NCI-H1048 (cell line): ENCODE data around the gene INHA.

Source experiments
- DNase-seq: peaks from one replicate; lab custom pipeline; 2025; lab: John Stamatoyannopoulos, UW

INHA gene

GRCh38 chr2:219559156-219559915 is 12.8 kb upstream of the INHA start:
- DNase-seq, result no peak

GRCh38 chr2:219560037-219560892 is 11.8 kb upstream of the INHA start:
- no peak for DNase-seq

- no peak for DNase-seq
Measured at GRCh38 chr2:219560893-219561178, 11.3 kb upstream of the INHA start.

- DNase-seq, result no peak
Measured at GRCh38 chr2:219561179-219562048, 10.7 kb upstream of the INHA start.

- DNase-seq, result no peak
Measured at GRCh38 chr2:219562049-219563020, 9.8 kb upstream of the INHA start.

GRCh38 chr2:219563271-219563928 is 8.7 kb upstream of the INHA start:
- DNase-seq, result no peak

- no peak for DNase-seq
Measured at GRCh38 chr2:219565130-219566080, 6.7 kb upstream of the INHA start.

GRCh38 chr2:219566640-219567039 is 5.5 kb upstream of the INHA start:
- no peak for DNase-seq

- DNase-seq, result no peak
Measured at GRCh38 chr2:219567131-219567530, 5.0 kb upstream of the INHA start.

GRCh38 chr2:219567791-219568361 is 4.2 kb upstream of the INHA start:
- no peak for DNase-seq

GRCh38 chr2:219569041-219569440 is 3.1 kb upstream of the INHA start:
- DNase-seq, result no peak

- no peak for DNase-seq
Measured at GRCh38 chr2:219569635-219570034, 2.5 kb upstream of the INHA start.

- no peak for DNase-seq
Measured at GRCh38 chr2:219570194-219570923, 1.8 kb upstream of the INHA start.

- DNase-seq, result no peak
Measured at GRCh38 chr2:219570924-219571310, 1.2 kb upstream of the INHA start.

- peak; percentile 41 for DNase-seq
Measured at GRCh38 chr2:219571311-219572236, 536 bp upstream of the INHA start, which contains the start of gene OBSL1. OBSL1 (minus strand) TSS chr2:219571539; CDS start chr2:219571232, 307 bp downstream.

GRCh38 chr2:219573166-219573565 is 1.1 kb downstream of the INHA start:
- no peak for DNase-seq
